SU-DHL-6 (cell line): ENCODE measurements around the gene LIN7C.

Experiments
- H2AFZ ChIP-seq: fragments of 200-600 bp; sonication (generic); 2 replicates; pipeline ENCODE4 v1.6.1; 2014; ENCODE audit warnings: low read depth, mild to moderate bottlenecking, moderate library complexity, mixed read lengths, antibody characterized with exemption, low read length; ENCODE audit not compliant: severe bottlenecking
- H3F3A ChIP-seq: fragments of 200-600 bp; shearing (Covaris generic); 2 replicates; pipeline ENCODE4 v1.6.0; 2016; ENCODE audit warnings: antibody characterized with exemption, mild to moderate bottlenecking; ENCODE audit not compliant: insufficient read depth
- H3K27ac ChIP-seq: fragments of 200-600 bp; sonication (generic); 2 replicates; pipeline ENCODE4 v1.5.1; 2016; ENCODE audit warnings: low read depth, mild to moderate bottlenecking, low read length, moderate library complexity, mixed read lengths
- H3K27me3 ChIP-seq: fragments of 200-600 bp; sonication (generic), shearing (Covaris generic); 2 replicates; pipeline ENCODE4 v1.6.0; 2014; ENCODE audit warnings: mild to moderate bottlenecking, low read length
- H3K36me3 ChIP-seq: fragments of 200-600 bp; sonication (generic); 2 replicates; pipeline ENCODE4 v1.6.1; 2014; ENCODE audit warnings: mild to moderate bottlenecking, low read length, mixed read lengths
- H3K4me2 ChIP-seq: fragments of 300-600, 200-600 bp; shearing (Covaris generic), sonication (generic); 2 replicates; pipeline ENCODE4 v1.6.0; 2014; ENCODE audit warnings: low read length, low read depth, mild to moderate bottlenecking; ENCODE audit not compliant: poor library complexity, severe bottlenecking
- H3K4me3 ChIP-seq: fragments of 200-600 bp; sonication (generic); 2 replicates; pipeline ENCODE4 v1.5.1; 2014; ENCODE audit warnings: antibody characterized with exemption, low read length, mild to moderate bottlenecking, mixed read lengths; ENCODE audit not compliant: insufficient read depth, poor library complexity, severe bottlenecking
- H3K79me2 ChIP-seq: fragments of 200-600 bp; sonication (generic); 2 replicates; pipeline ENCODE4 v1.6.1; 2014; ENCODE audit warnings: mild to moderate bottlenecking, low read length, moderate library complexity; ENCODE audit not compliant: insufficient read depth
- H3K9ac ChIP-seq: fragments of 200-600 bp; sonication (generic); 2 replicates; pipeline ENCODE4 v1.7.0; 2014; ENCODE audit warnings: mild to moderate bottlenecking, low read length
- H3K9me2 ChIP-seq: fragments of 200-600 bp; sonication (generic); replicated peaks from 2 replicates; pipeline ENCODE4 v1.6.1; 2014; ENCODE audit warnings: low read length; ENCODE audit not compliant: insufficient read depth
- H3K9me3 ChIP-seq: fragments of 200-600 bp; sonication (generic); 2 replicates; pipeline ENCODE4 v1.6.1; 2014; ENCODE audit warnings: low read length, mixed read lengths; ENCODE audit not compliant: insufficient read depth
- H4K20me1 ChIP-seq: fragments of 200-600 bp; sonication (generic); 2 replicates; pipeline ENCODE4 v1.6.1; 2014; ENCODE audit warnings: low read depth, mild to moderate bottlenecking, antibody characterized with exemption, low read length, moderate library complexity, mixed read lengths
- EZH2phosphoT487 ChIP-seq: fragments of 200-600 bp; sonication (generic), shearing (Covaris generic); conservative IDR thresholded peaks from 2 replicates; pipeline ENCODE4 v1.6.1; 2018; ENCODE audit warnings: mild to moderate bottlenecking, antibody characterized with exemption, low read length, moderate library complexity, mixed read lengths
- TF ChIP-seq, protein P1 (sequence below): fragments of 200-600 bp; sonication (generic); IDR thresholded peaks from one replicate; pipeline ENCODE4 v1.5.1; 2017; ENCODE audit warnings: antibody characterized with exemption, mild to moderate bottlenecking, low read length, moderate library complexity; ENCODE audit not compliant: insufficient read depth, poor library complexity, severe bottlenecking

The LIN7C gene

DNA sequence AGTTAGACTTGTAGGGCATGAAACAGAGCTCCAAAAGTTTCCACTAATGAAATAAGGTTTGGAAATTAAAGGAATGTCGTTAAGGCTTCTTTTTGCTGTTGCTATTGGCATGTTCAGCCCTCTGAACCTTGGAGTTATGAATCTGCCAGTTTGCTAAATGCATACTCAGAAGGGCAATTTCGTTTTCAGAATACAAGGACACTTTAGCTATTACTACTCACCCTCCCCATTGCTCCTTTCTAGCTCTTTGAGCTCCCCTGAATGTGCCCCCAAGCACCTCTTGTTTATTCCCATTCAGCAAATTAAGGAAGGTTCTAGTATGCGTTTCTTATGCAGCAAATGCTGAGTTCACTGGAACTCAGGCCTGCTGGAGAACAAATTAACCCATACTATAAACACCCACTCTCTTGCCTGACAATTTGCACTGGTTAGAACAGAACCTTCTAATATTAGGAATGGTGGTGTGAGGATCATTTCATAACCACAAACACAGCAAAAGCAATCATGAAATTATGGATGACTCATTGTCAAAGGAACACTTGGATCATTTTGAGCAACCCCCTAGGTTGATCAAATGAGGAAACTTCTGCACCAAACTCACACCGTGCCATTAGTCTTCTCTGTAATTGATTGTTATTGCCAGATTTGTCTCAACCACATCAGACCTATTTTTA, 26.2 kb upstream of the LIN7C start:
- no peak overlapping the region for H2AFZ ChIP-seq
- no peaks in the 10 kb centered on the region for H3K79me2 ChIP-seq
- no peaks in the 10 kb centered on the region for H4K20me1 ChIP-seq
- no peaks in the 10 kb centered on the region for H3K9me3 ChIP-seq
- H3K9me2 ChIP-seq = no peaks in the 10 kb centered on the region
- TF ChIP-seq, protein P1, sequence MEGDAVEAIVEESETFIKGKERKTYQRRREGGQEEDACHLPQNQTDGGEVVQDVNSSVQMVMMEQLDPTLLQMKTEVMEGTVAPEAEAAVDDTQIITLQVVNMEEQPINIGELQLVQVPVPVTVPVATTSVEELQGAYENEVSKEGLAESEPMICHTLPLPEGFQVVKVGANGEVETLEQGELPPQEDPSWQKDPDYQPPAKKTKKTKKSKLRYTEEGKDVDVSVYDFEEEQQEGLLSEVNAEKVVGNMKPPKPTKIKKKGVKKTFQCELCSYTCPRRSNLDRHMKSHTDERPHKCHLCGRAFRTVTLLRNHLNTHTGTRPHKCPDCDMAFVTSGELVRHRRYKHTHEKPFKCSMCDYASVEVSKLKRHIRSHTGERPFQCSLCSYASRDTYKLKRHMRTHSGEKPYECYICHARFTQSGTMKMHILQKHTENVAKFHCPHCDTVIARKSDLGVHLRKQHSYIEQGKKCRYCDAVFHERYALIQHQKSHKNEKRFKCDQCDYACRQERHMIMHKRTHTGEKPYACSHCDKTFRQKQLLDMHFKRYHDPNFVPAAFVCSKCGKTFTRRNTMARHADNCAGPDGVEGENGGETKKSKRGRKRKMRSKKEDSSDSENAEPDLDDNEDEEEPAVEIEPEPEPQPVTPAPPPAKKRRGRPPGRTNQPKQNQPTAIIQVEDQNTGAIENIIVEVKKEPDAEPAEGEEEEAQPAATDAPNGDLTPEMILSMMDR = no peak
- no peak for TF ChIP-seq EZH2phosphoT487
- H3K9ac ChIP-seq = no peak overlapping the region
- H3K4me2 ChIP-seq = no peak overlapping the region
- no peaks in the 10 kb centered on the region for H3K27me3 ChIP-seq
- no peak overlapping the region for H3K27ac ChIP-seq
- H3F3A ChIP-seq = no peaks in the 10 kb centered on the region
- no peak overlapping the region for H3K4me3 ChIP-seq
- no peaks in the 10 kb centered on the region for H3K36me3 ChIP-seq

DNA sequence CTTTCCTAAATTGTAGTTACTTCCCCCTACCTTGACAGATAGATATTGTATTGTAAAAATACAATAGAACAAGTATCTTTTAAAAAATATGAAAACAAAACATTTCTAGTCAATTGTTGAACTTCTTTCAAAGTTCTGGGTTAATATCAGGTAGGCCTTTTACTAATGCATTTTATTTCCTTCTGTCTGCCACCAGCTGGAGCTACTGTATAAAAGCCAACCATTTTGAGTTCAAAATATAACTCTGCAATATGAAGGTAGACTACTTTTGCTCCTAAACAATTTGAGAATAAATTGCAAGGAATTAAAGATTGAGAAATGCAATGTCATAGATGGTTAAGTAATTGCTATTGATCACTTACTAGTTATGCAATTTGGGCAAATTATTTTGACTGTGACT, 22.1 kb upstream of the LIN7C start:
- H2AFZ ChIP-seq = no peak overlapping the region
- H3K36me3 ChIP-seq = no peaks in the 10 kb centered on the region
- no peaks in the 10 kb centered on the region for H4K20me1 ChIP-seq
- H3K27ac ChIP-seq = no peak overlapping the region
- no peaks in the 10 kb centered on the region for H3K27me3 ChIP-seq
- H3K79me2 ChIP-seq = no peaks in the 10 kb centered on the region
- no peak overlapping the region for H3K9ac ChIP-seq
- no peaks in the 10 kb centered on the region for H3K9me2 ChIP-seq
- no peaks in the 10 kb centered on the region for H3K9me3 ChIP-seq
- no peak overlapping the region for H3K4me3 ChIP-seq
- H3F3A ChIP-seq = no peaks in the 10 kb centered on the region
- TF ChIP-seq, protein P1 = no peak
- TF ChIP-seq EZH2phosphoT487 = no peak
- no peak overlapping the region for H3K4me2 ChIP-seq

DNA sequence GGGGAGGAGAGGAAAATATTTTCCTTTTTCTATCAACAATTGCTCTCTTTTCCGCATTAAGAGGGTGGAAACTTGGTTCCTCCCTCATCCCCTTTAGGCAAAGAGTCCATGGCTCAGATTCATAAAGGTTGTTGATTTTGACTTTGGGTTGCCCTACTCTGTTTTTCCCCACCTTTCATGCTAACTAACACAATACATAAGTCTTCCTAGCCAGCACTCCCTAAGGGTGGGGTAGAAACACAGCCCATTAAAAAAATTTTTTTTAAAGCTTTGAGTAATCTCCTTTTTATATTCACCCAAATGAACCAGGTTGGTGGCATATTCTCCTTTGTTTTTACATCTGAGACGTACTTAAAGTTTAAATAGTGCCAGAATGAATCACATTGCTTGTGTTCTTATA, 20.0 kb upstream of the LIN7C start:
- Histone ChIP-seq H3K9me3 (no peaks in the 10 kb centered on the region), H3K27me3 (no peaks in the 10 kb centered on the region), H3K4me3 (no peak overlapping the region), H3K4me2 (no peak overlapping the region), H3K27ac (no peak overlapping the region), H3F3A (no peaks in the 10 kb centered on the region), H3K36me3 (no peaks in the 10 kb centered on the region), H4K20me1 (no peaks in the 10 kb centered on the region), H3K9me2 (no peaks in the 10 kb centered on the region), H3K79me2 (no peaks in the 10 kb centered on the region), H3K9ac (no peak overlapping the region), H2AFZ (no peak overlapping the region)
- TF ChIP-seq, protein P1 = no peak
- no peak for TF ChIP-seq EZH2phosphoT487
